Prostate gland (tissue), 2 donors: ENCODE measurements around the gene COQ4. TPM values are rescaled to one million over a fixed set of nuclear protein-coding genes. Genes with fewer than 3 reads are reported as not detected.

Experiments used
- DNase-seq: peaks from one replicate; pipeline ENCODE4 v3.0.0-alpha.2; 2019; ENCODE audit warnings: low spot score
- H3K27ac ChIP-seq, 2 donors: fragments of 200-600 bp; sonication (generic); 2 replicates each; pipeline ENCODE4 v1.5.1; 2017 to 2019
- H3K27me3 ChIP-seq: fragments of 200-600 bp; sonication (generic); replicated peaks from 2 replicates; pipeline ENCODE4 v1.5.1; 2019; ENCODE audit not compliant: insufficient read depth
- H3K36me3 ChIP-seq, 2 donors: fragments of 200-600 bp; sonication (generic); 1 replicate in 1 of 2; 2 replicates in 1 of 2; pipeline versions ENCODE4 v1.5.1 to v1.8.1; 2017 to 2019
- H3K4me1 ChIP-seq: fragments of 200-600 bp; sonication (generic); replicated peaks from 2 replicates; pipeline ENCODE4 v1.5.1; 2019
- H3K4me3 ChIP-seq, 2 donors: fragments of 200-600 bp; sonication (generic); 2 replicates each; pipeline ENCODE4 v1.5.1; 2017 to 2019
- H3K9me3 ChIP-seq: fragments of 200-600 bp; sonication (generic); 2 replicates; pipeline ENCODE4 v1.5.1; 2017
- POLR2A ChIP-seq: fragments of 450-650 bp; IDR thresholded peaks from one replicate; pipeline ENCODE4 v1.6.1; 2016; ENCODE audit warnings: antibody characterized with exemption, mild to moderate bottlenecking
- POLR2AphosphoS5 ChIP-seq: sonication (generic); formaldehyde crosslinking; IDR thresholded peaks from one replicate; pipeline ENCODE4 v1.6.1; 2017; ENCODE audit warnings: antibody characterized with exemption
- WGBS: methylation state at CpG from one replicate; pipeline ENCODE4 v1.1.5; 2018; 5-methylcytosine and 5-hydroxymethylcytosine counted together
- intact Hi-C: fragments of 100-400 bp; cut with DNase I; formaldehyde crosslinking; loops from one replicate; pipeline ENCODE4 v1.14.2; 2022
- total RNA-seq, 2 donors: library from RNA; depleted of rRNA; stranded (reverse); fragments of >200 nt; gene quantifications; one replicate each; pipeline ENCODE4 v1.1.0, GENCODE V29; 2016
- TF ChIP-seq, protein P1 (sequence below), 4 experiments: fragments of 200-600 bp in 2 of 4; fragments of 450-650 bp in 2 of 4; sonication (generic) in 2 of 4; IDR thresholded peaks; 1 replicate in 3 of 4; 2 replicates in 1 of 4; pipeline ENCODE4 v1.5.1; 2016 to 2019; ENCODE audit warnings: antibody characterized with exemption in 4 of 4, mild to moderate bottlenecking in 2 of 4, moderate library complexity in 2 of 4

The COQ4 gene
- total RNA-seq, 2 donors from 2014 or later, result 57.5 to 89.6 TPM

GRCh38 chr9:128298535-128299482 lies 23.8 kb upstream of the COQ4 start:
- Histone ChIP-seq H3K9me3 (no peaks in the 10 kb centered on the region), H3K36me3 (no peaks in the 10 kb centered on the region), H3K4me3 (no peak overlapping the region), H3K4me1 (no peaks in the 10 kb centered on the region), H3K27ac (no peak overlapping the region), H3K27me3 (no peaks in the 10 kb centered on the region)
- peak; percentile 40 for DNase-seq
- TF ChIP-seq POLR2AphosphoS5, result peak; percentile 79
- TF ChIP-seq, protein P1, sequence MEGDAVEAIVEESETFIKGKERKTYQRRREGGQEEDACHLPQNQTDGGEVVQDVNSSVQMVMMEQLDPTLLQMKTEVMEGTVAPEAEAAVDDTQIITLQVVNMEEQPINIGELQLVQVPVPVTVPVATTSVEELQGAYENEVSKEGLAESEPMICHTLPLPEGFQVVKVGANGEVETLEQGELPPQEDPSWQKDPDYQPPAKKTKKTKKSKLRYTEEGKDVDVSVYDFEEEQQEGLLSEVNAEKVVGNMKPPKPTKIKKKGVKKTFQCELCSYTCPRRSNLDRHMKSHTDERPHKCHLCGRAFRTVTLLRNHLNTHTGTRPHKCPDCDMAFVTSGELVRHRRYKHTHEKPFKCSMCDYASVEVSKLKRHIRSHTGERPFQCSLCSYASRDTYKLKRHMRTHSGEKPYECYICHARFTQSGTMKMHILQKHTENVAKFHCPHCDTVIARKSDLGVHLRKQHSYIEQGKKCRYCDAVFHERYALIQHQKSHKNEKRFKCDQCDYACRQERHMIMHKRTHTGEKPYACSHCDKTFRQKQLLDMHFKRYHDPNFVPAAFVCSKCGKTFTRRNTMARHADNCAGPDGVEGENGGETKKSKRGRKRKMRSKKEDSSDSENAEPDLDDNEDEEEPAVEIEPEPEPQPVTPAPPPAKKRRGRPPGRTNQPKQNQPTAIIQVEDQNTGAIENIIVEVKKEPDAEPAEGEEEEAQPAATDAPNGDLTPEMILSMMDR (IDR thresholded peaks at IDR 0.05), result no peak
- intact Hi-C loops, result no loop called here
- WGBS, result 61% methylated on average over 20 of the region's 20 CpGs

DNA sequence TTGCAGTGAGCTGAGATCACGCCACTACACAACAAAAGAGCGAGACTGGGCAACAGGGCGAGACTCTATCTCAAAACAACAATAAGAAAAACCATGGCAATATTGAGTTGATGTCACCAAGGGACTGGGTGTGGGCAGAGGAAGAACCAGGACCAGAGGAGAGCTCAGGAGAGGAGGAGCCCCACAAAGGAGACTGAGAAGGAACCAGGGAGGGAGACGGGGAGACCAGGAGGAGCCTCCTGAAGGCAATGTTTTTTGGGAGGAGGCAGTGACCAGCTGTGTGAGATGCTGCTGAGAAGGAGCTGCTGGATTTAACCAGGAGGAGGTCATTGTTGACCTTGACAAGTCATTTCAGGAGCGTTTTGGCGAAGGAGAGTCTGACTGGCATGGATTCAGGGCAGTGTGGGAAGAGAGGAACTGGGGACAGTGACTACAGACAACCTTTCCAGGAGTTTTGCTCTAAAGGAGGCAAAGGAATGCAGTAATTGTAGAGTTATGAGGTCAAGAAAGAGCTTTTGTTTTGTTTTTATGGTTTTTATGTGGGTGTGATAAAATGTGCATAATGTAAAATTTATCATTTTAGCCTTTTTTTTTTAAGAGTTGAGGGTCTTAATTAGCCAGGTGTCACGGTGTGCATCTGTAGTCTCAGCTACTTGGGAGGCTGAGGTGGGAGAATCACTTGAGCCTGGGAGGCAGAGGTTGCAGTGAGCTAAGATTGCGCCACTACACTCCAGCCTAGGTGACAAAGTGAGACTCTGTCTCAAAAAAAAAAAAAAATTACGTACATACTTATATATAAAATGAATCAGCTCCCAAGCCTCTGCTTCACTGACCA lies 18.3 kb upstream of the COQ4 start:
- peaks cover 0 to 1% of the 10 kb centered on the region in 2 donors for H3K36me3 ChIP-seq
- no peaks in the 10 kb centered on the region for H3K27me3 ChIP-seq
- TF ChIP-seq, protein P1 (IDR thresholded peaks at IDR 0.05), result no peak
- TF ChIP-seq POLR2A (no peak), POLR2AphosphoS5 (no peak)
- H3K4me1 ChIP-seq, result no peaks in the 10 kb centered on the region
- 78% methylated on average over 9 of the region's 9 CpGs for WGBS
- no peak for DNase-seq
- H3K9me3 ChIP-seq, result no peaks in the 10 kb centered on the region
- no peak overlapping the region for H3K27ac ChIP-seq
- H3K4me3 ChIP-seq, result no peak overlapping the region
- intact Hi-C loops, result no loop called here

GRCh38 chr9:128304971-128305288 lies 17.7 kb upstream of the COQ4 start:
- Histone ChIP-seq H3K4me3 (no peak overlapping the region), H3K9me3 (no peaks in the 10 kb centered on the region), H3K27me3 (no peaks in the 10 kb centered on the region), H3K27ac (no peak overlapping the region), H3K4me1 (no peaks in the 10 kb centered on the region), H3K36me3 (peaks cover 0 to 4% of the 10 kb centered on the region in 2 donors)
- 45% methylated on average over 5 of the region's 5 CpGs for WGBS
- intact Hi-C loops, result no loop called here
- TF ChIP-seq POLR2AphosphoS5 (no peak), POLR2A (no peak)
- TF ChIP-seq, protein P1 (IDR thresholded peaks at IDR 0.05), result no peak
- no peak for DNase-seq

GRCh38 chr9:128309551-128309950 lies 13.1 kb upstream of the COQ4 start:
- TF ChIP-seq, protein P1 (IDR thresholded peaks at IDR 0.05), result no peak
- TF ChIP-seq POLR2AphosphoS5 (no peak), POLR2A (no peak)
- no peaks in the 10 kb centered on the region for H3K27me3 ChIP-seq
- H3K4me3 ChIP-seq, result no peak overlapping the region
- 92% methylated on average over 16 of the region's 16 CpGs for WGBS
- H3K36me3 ChIP-seq, result peaks cover 4 to 10% of the 10 kb centered on the region in 2 donors
- H3K27ac ChIP-seq, result no peak overlapping the region
- no peaks in the 10 kb centered on the region for H3K4me1 ChIP-seq
- no peaks in the 10 kb centered on the region for H3K9me3 ChIP-seq
- intact Hi-C loops, result no loop called here
- no peak for DNase-seq
